NCI-H1092 (cell line): ENCODE data around the gene SNED1.
"Not testable (repeated sequence)": the region's sequence is repeated elsewhere in the genome, so short reads cannot be mapped to it uniquely, and the experiment has no call there.

Experiments
- DNase-seq: peaks from one replicate; lab custom pipeline; 2025; lab: John Stamatoyannopoulos, UW

SNED1 gene

DNA sequence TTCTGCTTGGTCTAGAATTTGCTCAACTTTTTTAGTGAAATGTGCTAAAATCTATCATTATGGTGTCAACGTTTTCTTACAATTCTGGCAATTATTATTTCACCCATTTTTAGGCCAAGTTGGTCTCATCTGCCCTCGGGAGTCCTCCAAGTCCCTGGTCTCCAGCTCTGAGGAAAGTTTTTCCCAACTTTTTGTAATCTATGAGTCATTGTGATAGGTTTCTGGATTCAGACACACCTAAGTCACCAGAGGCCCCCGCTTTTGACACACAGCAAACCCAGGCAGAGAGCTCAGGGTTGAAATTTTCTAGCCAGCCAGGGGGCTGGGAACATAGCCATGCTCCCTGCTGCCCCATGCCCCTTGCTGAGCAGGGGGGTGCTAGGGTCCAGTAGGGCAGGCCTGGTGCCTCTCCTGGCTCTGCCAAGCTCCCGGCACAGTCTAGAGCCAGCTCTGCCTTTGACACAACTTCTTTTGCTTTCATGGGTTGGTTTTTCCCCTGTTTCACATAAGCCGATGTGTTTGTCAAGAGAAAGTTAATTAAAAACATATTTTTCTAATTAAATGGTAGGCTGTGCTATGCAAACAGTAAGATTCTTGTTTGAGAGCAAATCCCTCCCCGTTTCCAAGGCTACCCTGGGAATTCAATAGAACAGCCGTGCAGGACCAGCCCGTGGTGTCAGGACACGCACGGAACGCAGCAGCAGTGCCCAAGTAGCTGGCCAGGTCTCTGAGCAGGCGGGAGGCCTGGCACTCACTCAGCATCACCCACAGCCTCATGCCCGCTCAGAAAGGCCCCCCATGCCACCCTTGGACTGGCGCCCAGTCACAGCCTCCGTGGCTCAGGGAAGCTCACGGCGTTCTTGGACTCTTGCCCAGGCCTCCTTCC is 25.5 kb upstream of the SNED1 start:
- peak; percentile 28 for DNase-seq

DNA sequence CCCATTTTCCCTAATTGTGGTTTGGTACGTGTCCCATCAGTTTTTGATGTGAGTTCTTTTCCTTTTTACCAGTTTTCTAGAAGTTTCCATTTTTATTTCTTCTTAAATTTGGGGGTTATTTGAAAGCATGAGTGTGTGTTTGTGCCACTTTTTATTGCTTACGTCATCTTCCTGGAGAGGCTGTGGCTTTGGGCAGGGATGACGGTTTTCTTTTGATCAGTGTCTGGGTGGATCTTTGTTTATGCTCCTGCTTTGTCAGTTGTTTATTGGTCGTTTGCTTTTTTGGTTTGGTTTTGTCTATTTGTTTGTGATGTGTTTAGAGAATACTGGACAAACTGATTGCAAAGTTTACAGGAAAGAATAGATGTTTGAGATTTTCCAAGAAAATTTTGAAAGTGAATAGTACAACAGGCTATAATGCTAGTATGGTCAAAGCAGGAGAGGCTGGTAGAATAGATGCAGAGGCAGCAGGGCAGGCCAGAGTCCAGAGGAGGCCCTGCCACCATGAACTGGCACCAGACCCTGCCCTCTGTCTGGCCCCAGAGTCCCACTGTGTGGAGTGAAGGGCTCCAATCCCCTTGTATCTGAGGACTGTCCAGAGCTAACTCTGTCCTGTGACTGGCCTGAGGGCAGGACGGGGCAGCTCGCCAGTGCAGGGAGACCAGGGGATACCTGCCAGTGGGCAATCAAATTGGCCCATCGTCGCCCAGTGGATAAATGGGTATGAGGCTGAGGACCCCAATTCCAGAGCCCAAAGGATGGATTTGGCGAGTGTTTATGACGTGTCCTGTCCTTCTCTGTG is 23.4 kb upstream of the SNED1 start:
- DNase-seq, result no peak

DNA sequence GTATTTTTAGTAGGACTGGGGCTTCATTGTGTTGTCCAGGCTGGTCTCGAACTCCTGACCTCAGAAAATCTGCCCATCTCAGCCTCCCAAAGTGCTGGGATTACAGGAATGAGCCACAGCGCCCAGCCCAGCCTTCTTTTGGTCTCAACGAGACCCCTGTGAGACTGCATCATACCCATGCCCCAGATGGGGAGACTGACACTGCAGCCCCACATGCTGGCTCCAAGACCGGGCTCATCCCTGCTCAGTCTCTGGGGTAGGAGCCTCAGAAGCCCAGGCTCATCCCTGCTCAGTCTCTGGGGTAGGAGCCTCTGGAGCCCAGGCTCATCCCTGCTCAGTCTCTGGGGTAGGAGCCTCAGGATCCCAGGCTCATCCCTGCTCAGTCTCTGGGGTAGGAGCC is 22.5 kb upstream of the SNED1 start:
- not testable (repeated sequence) for DNase-seq

DNA sequence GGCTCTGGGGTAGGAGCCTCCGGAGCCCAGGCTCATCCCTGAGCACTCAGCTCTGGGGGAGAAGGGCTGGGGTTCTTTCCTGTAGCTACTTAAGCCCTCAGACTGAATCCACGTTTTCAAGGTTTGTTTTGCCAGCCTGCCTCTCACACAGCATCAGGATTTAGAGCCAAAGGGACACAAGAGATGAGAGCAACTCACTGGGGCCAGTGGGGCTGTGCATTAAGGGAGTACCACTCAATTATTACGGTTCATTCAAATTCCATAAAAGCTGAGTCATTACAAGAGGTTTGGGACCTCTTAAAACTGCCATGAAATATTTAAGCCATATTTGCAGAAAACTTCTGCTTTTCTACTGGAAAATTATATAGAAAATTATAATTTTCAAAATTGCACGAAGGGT is 17.1 kb upstream of the SNED1 start:
- no peak for DNase-seq

DNA sequence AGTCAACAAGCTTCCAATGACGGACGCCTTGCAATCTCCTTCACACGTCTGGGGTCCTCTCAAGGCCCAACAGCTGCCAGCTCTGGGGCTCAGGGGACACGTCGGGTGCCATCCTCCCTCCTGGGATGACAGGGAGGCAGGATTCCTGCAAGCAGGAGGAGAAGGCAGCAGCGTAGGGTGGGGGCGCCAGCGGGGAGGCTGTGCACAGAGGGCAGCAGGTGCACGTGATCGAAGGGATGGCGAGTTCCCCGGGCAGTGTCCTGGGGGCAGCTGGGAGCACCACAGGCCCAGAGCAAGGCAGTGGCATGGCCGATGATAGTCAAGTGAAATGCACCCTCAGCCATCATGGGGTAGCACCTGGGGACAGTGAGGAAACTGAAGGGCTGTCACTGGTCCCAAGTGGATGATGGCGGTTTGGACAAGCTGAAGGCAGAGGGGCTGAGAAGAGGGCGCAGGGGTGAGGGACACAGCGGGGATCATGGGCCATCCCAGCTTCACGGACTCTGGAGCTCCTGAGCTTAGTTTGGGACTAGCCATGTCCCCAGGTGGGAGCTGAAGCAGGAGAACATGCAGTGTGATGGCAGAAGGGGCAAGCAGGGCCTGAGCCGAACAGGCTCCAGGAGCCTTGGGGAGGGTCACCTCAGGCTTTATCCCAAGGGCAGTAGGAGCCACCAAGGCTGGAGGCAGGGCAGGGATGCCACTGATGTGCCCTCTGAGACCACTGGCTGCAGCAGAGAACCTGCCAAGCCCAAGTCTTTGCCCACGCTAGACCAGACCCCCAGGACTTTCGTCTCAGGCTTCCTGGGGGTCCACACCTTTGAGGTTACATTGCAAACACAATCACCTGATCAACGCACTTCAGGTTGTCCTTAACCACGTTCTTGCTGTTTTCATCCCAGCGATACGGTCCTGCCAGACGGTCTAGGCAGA is 16.3 kb upstream of the SNED1 start:
- DNase-seq, result no peak

DNA sequence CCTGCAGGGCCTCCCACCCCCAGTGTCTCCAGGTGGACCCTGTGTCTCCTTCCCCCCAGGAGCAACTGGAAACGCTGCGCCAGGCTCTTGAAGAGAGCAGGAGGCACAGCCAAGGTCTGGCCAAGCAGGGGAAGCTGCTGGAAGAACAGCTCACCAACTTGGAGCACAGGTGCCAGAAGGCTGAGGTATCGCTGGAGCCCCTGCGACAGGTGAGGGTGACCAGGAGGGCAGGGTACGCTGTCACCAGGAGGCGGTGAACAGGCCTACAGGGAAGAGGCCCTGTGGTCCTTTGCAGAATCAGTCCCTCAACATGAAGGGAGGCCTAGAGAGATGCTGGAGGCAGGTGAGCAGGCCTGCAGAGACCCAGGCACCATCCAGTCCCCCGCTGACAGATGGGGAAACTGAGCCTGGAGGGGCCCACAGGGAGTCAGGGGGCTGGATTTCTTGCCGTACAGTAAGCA is 15.6 kb upstream of the SNED1 start:
- DNase-seq, result no peak

DNA sequence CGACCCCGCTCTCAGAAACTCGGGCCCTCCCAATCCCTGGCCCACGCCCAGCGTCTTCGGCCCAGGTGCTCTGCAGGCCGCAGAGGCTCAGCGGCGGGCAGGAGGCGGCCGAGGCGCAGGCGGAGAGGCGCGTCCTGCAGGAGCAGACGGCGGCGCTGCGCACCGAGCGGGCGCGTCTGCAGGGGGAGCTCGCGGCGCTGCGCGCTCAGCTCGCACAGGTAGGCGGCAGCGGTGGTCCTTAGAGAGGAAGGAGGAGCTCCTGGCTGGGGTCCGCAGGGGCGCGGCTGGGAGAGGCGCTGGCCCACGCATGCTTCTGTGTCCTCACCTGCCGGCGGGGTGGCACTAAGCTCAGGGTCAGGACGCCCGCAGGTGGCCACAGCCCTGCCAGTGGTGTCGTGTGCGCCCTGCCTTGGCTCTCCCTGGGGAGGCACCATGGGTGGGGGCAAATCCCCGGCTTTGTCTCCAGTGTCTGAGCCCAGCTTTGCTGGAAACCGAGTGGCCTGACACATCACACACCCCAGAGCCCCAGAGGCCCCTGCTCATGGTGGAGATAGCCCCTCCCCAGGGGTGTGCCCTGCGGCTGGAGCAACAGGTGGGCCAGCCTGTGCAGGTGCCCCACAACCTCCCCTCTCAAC is 14.9 kb upstream of the SNED1 start:
- DNase-seq, result peak; percentile 22

DNA sequence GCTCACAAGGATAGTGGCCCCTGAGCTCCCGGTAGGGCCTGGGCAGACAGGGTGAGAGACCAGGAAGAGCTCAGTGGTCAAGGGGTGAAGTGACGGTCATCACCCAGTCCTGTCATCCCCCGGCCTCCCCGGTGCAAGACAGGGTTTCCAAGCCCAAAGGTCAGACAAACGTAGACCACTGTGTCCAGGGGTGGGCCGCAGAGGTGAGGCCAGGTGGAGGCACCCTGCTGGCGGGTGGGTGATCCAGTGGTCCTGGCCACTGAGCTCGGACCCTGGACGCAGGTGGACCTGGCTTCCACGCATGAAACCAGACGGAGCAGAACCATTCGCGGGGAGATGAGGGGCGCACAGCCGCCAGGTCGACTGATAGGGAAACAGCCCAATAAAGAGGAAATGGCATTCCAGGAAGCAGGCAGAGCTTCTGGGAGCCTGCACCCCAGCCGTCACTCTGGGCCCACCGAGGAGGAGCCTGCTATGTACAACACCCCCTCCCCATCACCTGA is 14.4 kb upstream of the SNED1 start:
- no peak for DNase-seq

DNA sequence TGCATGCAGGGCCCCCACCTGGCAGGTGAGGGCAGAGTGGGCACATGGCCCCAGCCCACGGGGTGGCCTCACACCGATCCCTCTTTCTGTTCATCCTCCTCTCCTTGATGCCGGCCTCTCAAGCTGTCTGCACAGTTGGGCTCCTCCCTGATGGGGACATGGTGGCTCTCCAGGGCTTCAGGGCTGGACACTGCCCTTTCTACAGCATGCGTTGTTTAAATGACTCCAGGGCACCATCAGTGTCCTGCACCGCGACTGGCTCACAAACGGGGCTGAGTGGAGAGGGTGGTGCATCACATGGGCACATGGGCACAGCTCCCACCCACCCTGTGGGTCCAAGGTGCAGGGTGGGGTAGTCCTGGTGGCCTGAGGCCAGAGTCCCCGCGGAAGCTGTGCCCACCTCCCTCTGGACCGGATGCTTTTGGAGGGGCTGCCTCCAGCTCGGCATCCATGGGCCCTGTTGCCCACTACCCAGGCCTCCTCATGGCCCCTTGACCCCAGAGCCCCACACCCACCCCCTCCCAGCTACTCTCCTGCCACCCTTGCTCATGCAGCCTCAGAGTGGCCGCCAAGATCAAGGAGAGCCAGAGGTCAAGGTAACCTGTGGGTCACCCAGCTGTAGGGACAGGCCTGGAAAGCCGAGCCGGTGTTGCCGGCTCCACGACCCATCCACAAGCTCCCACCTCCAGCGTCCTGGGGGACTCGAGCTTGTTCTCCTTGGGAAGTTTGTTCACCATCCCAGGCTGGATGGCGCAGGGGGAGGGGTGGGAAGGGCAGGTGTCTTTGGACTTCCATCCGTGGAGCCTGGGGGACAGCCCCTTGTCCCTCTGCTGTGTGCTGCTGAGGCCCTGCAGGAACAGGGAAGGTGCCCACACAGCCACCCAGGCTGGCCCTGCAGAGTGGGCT is 12.3 kb upstream of the SNED1 start:
- DNase-seq, result no peak

DNA sequence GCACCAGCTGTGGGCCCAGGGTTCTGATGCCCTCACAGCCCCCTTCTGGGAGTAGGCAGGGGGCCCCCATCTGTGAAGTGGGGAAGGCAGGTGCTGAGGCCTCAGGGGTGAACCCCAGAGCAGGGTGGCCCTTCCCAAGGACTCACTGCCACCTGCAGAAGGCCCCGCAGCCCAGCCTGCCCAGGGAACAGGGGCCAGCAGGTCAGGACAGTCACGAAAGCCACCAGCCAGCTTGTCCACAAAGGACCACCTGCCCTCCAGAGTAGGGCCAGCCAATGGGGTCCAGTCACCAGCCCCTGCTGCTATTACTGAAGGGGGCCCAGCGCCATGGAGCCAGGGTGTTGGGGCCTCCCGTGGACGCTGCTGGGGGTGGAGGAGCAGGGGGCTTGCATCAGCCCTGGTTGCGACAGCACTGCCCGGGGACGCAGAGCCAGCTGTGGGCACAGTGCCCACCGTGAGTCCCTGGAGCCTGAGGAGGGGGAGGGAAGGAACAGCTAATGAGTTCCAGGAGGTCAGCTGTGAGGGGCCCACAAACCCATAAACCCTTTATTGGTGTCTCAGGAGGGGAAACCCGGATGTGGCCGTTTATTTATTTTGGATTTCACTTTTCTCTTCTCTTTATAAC is 11.5 kb upstream of the SNED1 start:
- DNase-seq, result no peak

DNA sequence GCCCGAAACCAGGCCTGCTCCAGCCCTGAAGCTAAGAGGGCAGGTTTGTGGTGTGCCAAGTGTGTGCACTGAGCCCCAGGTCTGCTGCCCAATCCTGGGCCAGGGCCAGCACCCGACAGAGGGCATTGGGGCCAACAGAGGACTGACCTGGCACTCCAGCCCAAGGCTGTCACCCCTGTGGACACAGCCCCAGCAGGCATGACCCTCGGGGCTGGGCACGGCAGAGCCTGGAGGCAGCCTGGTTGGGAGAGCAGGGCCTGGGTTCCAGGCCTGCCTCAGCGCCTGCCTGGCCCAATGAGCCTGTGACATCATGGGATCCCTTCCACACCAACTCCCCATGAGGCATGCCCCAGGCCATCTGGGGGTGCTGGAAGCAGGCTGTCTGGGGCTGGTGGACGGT is 10.8 kb upstream of the SNED1 start:
- no peak for DNase-seq

DNA sequence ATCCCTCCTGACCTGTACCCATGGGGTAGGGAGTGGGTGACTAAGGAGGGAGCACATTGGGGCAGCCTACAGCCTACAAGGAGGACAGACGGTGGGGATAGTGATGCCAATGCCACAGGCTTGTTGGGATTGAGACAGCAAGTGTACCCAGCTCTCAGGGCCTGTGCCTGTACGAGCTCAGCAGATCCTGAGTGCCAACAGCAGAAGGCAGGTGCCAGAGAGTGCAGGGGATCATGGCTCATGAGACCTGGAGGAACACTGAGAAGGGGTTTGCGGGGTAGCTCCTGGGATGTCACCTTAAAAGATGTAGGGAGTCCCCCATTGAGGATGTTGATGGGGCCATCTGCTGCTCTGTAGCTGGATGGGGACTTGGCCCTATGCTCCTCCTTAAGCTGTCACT is 10.3 kb upstream of the SNED1 start:
- DNase-seq, result no peak

DNA sequence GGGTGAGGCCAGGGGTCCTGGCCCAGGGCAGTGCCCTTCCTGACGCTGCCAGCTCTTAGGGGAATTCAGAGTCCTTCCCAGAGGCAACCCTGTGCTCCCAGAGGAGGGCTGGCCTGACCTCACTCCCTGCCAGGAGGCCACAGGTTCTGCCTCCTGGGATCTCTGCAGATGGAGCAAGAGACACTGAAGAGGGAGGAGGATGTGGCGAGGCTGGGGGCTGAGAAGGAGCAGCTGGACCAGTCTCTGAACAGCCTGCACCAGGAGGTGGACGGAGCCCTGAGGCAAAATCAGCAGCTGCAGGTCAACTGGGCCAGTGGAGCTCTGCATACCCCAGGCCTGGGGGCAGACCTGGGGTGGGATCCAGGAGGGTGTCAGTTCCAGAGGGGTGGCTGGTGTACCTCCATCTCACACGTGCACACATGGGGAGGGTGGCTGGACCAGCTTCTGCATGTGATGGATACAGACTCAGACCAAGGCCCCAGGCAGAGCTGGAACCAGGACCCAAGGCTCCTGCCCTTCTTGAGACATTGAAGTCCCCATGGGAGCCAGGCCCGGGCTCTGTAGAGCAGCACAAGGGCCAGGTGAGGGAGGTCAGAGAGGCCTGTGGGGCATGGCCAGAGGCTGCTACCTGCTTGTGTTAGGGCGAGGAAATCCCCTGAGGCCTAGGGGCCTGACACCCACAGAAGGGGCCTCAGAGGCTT is 9.7 kb upstream of the SNED1 start:
- DNase-seq, result no peak

DNA sequence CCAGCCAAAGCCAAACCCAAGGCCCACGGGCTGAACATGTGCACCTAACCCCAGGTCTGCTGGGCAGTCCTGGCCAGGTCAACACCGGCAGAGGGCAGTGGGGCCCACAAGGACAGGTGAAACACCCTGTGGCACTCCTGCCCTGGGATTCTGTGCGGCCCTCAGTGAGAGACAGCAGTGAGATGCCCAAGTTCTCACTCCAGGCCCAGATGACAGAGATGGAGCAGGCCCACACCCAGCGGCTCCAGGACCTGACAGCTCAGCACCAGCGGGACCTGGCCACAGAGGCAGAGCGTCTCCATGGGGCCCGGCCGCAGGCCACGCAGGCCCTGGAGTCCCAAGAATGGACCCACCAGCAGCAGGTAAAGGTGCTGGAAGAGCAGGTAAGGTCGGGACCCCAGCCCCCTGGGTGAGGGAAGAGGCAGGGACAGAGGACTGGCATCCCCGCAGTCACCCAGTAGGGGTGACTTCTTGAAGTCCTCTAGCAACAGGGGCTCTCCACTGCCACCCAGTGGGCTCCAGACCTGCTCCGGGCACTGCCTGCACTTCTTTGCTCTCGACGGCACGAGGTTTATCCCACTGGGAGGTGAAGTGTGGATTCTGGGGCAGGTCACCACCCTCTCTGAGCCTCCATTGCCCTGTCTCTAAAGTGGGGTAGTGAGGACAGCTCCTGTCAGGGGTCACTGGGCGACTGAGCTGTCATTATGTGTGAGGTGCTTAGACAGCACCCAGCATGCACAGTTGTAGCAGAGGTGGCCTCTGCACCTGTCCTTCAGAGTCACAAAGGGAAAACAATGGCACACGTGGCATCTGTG is 8.8 kb upstream of the SNED1 start:
- no peak for DNase-seq

DNA sequence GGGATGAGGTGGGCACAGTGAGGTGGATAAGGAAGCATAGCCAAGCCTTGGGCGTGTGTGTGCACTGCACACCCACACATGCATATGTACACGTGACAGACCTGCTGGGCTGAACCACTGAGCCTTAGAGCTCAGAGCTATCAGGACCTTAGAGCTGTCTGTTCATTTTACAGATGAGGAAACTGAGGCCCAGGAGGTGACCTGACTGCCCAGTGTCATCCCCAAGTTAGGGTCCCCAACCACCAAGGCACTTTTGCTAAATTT is 8.2 kb upstream of the SNED1 start:
- DNase-seq, result no peak

DNA sequence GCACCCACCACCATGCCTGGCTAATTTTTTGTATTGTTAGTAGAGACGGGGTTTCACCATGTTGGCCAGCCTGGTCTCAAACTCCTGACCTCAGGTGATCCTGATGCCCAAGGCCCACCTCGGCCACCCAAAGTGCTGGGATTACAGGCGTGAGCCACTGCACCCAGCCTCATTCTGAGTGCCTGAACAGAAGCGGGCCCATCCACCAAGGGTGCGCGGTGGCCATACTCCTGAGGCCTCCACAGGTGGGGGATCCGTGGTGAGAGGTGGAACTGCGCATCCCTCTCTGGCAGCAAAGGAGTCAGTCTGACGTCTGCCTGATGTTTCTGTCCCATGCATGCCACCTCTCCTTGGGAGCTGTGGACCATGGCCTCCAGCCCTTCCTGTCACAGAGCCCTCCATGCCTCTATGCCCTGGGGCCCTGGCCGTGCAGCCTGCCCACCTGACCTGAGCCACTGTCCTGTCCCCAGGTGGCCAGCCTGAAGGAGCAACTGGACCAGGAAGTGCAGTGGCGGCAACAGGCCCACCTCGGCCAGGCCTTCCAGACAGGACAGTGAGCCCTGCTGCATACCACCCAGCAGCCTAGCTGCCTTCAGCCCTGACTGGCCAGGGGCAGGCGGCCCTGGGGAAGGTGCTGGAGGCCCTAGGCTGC is 7.6 kb upstream of the SNED1 start:
- DNase-seq, result no peak

DNA sequence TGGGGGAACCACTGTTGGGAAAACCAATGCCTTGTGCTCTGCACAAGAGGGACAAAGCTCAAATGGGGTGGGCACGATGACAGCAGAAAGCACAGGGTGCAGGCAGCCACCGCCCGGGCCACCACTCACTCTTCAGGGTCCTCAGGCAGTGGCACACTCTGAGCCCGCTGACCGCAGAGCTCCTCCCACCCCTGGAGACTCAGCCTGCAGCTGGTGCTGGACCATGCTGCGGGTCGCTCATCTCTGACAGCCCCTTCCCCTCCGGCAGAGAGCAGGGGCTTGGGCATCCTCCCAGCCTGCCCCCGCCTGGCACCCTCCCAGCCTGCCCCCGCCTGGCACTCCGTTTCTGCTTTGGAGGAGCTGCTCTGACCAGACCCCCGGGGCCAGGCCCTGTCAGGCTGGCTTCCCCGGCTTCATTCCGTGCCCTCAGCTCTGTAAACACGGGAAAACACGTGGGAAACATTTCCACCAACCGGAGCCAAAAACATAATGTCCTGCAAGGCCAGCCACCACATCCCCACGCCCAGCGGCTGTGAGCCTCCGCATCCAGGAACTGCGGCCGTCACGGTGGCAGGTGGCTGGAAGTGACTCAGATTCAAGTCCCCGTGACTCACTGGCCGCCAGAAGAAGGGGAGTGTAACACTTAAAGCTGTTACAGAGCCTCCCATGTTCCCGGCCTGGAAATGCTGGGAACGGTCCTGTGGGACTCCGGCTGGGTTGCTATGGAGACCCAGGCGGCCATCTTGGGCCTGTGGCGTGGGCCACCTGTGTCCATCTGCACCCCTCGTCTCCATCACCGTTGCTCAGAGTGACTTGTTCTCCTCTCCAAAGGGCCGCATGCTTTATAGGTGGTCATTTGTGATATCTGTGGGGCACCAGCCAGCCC is 6.8 kb upstream of the SNED1 start:
- peak; percentile 44 for DNase-seq
